Measurements from ENCODE around the gene DBX1.
"Not testable (repeated sequence)": the region's sequence is repeated elsewhere in the genome, so short reads cannot be mapped to it uniquely, and the experiment has no call there.

Gene DBX1

DNA sequence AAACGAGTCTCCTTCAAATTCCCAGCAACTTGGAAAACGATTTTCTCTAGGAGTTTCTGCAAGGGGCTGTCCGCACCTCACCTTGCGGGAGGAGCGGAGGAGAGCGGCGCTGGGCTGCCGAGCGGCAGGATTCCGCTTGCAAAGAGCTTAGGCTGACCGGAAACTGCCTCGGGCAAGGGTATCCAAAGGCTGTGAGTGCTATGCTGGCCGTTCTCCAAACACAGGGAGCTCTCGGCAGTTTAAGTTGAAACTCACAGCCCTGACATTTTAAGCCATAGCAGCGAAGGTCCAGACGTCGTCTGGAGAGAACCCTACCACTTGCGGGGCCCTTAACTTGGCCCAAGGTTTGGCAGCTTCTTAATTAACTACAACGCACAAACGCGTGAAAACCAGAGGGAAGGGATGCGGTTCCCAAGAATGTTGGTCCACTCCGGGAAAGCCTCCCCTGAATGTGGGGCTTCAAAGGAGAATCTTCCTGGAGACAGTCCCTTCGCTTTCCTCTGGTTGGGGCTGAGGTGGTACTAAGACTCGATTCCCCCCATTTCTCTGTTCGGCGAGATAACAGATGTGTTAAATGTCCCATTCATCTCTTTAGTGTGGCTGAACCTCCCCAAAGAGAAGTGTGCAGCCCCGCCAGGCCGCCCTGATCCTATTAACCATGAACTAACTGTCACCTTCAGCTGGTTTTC is 1.1 kb upstream of the DBX1 start:
- peak in 1 of 2 donors; percentile 10 for DNase-seq

DNA sequence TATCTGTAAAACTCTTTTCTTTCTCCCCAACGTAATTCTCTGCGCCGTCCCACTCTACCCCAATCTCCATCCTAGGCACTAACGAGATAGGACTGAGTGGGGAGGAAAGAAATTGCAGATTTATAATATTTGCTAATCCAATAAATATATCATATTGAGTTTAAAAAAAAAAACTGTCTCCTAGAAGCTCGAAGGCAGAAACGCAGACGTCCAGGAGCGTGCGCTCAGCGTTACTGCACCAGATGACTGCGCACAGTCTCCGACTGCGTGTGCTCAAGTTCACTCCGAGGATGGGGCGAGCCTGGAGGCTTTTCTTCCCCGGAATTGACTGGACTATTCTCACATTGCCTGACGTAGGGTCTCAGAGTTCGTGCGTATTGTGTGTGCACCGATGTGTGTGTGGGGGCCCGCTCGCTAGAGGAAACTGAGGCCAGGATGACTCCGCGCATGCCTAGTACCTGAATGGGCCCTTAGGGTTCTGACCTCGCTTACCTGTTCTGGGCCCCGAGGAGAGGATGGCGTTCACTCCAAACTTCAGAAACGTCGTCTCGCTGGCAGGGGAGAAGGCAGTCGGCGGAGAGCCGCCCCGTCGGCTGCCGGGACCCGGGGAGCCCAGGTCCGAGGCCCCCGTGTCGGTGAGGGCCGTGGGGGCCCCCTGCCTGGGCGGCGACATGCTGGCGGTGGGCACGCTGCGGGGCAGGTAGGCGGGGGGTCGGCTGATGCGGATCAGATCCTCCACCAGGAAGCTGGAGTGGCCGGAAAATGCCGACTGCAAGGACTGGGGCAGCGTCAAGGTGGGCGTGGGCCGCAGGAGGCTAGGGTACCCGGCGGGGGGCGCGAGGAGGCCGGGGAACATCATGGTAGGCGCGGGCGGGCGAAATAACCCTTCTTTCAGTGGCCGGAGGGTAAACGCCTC is 551 bp downstream of the DBX1 start:
- no peak for DNase-seq

DNA sequence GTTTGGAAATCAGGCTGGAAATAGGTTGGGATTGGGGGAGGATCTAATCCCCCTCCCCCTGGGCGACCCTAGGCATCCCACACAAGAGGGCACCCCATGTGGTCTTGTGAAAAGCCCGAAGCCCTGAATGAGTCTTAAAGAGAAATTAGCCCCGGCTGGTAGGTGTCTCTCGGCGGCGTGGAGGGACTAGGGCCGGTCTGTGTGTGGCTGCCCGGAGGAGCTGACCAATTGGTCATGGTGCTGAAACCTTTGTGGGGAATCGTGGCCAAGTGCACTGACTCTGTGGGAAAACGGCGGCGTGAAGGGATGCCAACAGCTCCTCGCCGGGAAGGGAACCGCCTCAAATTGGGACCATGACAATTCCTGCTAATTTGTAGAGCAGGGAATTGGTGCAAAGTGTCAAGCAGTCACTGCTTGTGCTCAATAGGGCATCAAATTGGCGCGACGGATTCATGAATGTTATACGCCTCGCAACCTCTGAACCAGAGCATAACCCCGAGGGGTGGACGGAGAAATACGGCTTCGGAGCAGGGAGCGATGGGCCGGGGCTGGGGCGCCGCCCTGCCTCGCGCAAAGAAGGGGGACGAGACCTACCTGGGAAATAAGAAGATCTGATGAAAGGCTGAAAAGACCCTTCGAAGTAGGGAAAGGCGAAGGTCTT is 1.5 kb downstream of the DBX1 start:
- DNase-seq = peak in 1 of 2 donors; percentile 6

- no peak for DNase-seq
Observed at GRCh38 chr11:20157728-20158127, 2.5 kb downstream of the DBX1 start.

DNA sequence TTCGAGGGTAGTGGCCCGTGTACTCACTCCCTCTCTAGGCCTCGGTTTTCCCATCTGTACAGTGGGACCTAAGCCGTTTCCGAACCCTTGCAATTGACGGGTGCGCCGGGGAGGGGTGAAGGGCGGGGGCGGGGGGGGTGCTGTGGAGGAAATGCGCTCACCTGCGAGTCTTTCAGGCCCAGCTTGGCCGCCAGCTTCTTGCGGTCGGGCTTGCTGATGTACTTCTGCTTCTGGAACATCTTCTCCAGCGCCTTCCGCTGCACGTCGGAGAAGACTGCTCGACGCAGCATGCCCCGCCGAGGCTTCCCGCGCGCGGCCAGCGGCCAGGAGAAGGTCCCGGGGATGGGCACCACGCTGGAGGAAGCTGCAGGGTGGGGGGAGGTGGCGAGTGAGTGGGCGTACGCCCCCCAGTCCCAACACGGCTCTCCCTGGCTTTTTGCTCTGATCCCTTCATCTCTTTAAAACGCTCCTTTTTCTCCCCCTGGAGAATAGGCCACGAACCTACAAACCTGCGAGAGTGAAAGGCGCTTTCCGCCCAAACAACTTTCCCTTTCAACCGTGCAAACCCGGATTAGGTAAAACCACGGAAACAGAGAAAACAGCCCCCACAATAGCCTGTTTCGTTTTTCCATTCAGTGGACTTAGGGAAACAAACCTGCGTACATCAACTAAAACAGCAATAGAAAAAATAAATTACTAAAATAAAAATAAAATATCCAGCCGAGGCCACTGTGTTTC is 3.2 kb downstream of the DBX1 start:
- peak; percentile 42 to 50 for DNase-seq

DNA sequence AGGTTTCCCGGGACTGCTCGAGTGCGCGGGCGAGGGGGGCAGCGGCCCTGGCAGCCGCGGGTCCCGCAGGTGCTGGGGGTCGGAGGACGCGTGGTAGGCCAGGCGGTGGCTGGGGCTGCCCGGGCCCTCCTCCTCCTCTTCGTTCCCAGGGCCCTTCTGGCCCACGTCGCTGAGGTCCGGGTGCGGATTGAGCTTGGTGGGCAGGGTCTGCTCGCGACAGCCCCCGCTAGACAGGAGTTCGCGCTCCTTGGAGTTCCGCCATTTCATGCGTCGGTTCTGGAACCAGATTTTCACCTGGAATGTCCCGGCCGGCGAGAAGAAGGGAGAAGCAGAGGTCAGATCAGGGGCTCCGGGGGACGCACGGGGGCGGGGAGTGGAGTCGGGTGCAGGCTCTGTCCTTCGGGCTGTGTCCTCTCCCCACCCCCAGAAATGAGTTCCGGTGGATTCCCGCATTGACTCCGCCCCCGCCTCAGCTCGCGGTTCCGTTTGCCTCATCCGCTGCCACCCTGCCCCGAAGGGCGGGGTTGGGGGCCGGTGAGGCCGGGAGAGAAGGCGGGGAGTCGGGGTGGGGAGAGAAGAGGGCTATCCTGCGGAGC is 3.9 kb downstream of the DBX1 start:
- DNase-seq = peak; percentile 42 to 70

DNA sequence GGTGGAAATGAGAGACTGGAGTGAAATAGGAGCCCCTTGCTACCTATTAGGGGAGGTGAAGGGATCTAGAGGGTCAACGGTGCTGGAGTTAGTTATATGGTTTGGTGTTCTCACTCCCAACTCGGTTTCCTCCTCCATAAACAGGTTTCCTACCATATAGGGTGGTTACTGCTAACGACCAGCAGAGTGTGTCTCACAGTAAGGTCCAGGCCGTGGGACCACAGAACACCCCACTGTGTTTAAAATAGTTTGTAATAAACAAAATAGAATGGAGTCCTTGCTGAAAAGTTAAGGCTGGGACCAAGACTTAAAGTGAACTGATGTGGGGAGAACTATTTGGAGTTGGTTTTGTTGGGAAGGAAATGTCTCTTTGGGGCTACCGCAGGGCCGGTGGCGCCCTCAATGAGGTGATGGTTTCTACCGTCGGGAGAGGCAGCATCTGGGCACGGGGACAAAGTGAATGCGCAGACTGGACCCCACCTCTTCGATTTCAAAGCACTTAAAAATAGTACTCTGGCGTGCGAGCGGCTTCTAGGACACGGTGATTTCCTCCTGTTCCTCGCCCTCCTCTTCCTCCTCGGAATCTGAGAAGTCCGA is 4.5 kb downstream of the DBX1 start:
- DNase-seq = no peak

DNA sequence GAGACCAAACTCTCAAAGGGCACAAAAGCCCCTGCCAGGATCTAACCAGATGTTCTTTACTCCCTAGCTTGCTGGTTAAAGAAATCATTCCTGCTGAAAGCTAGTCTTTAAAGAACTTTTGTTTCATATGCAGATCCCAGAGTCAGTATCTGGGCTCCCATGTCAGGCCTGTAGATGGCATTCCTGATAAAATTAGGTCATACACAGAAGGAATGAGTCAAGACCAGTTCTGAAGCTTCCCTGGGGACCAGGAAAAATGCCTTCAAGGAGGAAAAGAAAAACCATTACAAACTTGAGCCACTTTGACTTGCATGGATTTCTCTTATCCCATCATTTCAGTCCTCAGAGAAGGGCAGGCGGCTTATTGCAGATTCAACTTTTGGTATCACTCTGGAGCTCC is 5.9 kb downstream of the DBX1 start:
- DNase-seq = no peak

- DNase-seq = no peak
Observed at GRCh38 chr11:20138707-20139106, 21.6 kb downstream of the DBX1 start.

GRCh38 chr11:20137637-20138036 is 22.6 kb downstream of the DBX1 start:
- no peak for DNase-seq

DNA sequence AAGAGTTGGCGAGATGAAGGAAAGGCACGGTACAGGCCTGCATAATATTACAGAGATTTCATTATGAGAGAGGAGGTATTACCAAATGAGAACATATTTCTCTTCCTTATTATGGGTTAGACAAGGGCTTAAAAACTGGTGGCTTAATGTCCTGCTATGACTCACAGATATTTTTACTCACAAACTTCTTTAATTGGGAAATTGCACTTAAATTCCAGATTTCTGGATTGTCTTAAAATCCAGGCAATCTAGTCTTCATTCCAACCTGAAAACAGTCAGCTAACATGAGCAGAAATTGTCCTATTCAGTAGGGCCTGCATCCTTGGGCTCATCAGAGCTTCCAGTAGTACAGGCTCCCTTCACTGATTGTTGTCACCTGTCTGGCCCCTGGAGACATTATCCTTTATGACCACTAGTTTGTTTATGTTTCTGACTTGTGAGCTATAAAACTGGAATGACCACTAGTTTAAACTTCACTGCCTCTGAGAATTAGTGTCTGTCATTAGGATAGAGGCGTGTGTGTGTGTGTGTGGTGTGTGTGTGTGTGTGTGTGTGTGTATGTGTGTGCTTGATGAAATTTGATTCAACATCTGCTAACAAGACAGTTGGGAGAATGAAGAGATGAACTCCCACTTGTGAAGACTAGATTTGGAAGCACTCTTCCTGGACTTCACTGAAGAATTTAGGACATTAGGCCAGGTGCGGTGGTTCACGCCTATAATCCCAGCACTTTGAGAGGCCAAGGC is 25.1 kb downstream of the DBX1 start:
- no peak for DNase-seq

GRCh38 chr11:20132667-20133039 is 27.6 kb downstream of the DBX1 start:
- no peak for DNase-seq

- peak; percentile 30 to 45 for DNase-seq
Observed at GRCh38 chr11:20131788-20132666, 28.2 kb downstream of the DBX1 start.

- no peak for DNase-seq
Observed at GRCh38 chr11:20129665-20130064, 30.6 kb downstream of the DBX1 start.

- not testable (repeated sequence) for DNase-seq
Observed at GRCh38 chr11:20128528-20128825, 31.8 kb downstream of the DBX1 start.

DNA sequence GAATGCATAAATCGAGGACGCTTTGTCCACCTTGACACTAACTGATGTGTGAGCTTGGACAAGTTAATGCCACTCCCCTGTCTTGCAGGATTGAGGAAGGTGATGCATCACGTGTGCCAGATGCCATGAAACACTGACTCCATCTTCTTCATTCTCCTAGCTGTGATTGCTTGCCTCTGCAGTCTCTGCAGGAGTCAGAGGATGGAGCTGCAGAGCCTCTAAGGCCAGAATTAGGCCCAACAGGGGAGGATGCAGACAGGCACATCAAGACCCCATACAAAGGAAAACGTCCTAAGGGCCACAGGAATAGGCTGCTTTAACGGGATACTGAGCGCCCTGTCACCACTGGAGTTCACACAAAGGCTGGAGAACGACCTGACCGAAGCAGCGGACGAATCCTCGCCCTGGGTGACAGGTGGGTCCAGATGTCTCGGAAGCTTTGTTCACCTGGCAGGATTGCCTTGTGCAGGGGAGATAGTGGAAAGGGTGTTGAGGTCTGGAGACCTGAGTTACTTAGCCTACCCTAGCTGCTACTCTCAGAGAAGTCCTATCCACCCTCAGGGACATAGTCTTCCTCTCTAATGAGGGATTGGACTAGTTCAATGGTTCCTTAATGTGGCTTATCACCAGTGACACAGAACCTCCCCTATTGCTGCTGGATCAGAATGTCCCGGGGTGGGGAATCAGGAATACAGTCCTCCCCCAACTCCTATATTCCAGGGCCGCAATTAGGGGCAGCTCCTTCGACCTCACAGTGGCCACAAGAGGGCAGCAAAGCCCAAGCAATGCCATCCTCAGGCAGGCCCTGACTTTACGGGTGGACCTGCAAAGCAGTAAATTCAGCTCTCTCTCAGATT is 32.4 kb downstream of the DBX1 start:
- peak; percentile 60 to 71 for DNase-seq

- no peak for DNase-seq
Observed at GRCh38 chr11:20126724-20127123, 33.6 kb downstream of the DBX1 start.

DNA sequence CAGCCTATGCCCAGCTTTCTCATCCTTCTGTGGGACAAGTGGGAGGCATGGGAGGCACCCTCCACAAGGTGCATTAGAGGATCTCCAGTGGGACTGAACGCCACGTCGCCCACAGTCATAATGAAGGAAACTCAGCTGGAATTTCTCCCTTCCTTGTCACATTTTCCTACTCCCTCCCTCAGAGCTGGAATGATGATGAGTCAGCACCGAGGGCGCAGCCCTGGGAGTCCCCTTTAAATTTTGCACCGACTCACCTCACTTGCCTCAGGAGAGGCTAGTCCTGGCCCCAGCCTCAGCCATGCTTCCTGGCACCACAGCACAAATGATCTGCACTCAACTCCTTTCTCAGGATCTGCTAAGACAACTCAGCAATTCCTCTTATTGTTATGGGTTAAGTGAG is 34.3 kb downstream of the DBX1 start:
- DNase-seq = no peak

DNA sequence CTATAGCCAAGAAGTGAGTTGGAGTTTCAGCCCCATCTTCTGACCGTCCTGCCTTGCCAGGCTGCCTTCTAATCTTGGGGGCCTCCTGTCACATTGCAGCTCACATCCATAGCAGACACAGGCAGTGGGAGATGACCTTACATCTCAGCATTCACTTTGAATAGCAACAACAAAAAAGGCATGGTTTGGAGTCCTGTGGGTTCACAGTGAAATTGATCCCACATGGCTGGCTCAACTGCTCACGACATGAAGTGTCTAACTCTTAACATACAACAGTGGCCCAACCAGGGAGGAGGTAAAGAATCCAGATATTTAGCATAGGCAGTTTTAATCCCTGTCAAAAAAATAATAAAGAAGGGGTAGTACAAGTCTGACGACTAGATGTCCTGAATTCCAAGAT is 38.1 kb downstream of the DBX1 start:
- no peak for DNase-seq
